HCT116 (cell line): ENCODE measurements around the gene RHOXF2. TPM values are rescaled to one million over a fixed set of nuclear protein-coding genes. Genes with fewer than 3 reads are reported as not detected.

ENCODE experiments used
- ATAC-seq: fragments of 200-7000 bp; cut with Tn5 transposase; 2 replicates; pipeline ENCODE4 v1.9.1; 2020; ENCODE audit warnings: mild to moderate bottlenecking, moderate library complexity
- BruUV-seq: library from RNA; stranded (reverse); fragments of 400-500 nt; replicated peaks from 2 replicates; lab custom pipeline; 2021; lab: Mats Ljungman, UMichigan
- CTCF ChIA-PET: fragments of 300-600 bp; sonication (Branson Sonifier 250); formaldehyde crosslinking; loops from one replicate; lab custom pipeline; 2021; ENCODE audit warnings: antibody characterized with exemption; lab: Charles Lee
- POLR2A ChIA-PET: fragments of 300-600, 350-600 bp; sonication (Branson Sonifier 250); formaldehyde crosslinking; loops from one replicate; lab custom pipeline; 2021; ENCODE audit warnings: antibody characterized with exemption; lab: Charles Lee
- RAD21 ChIA-PET, 2 experiments: fragments of 300-600 bp; sonication (Branson Sonifier 250); formaldehyde crosslinking; loops; one replicate each; lab custom pipeline; 2023; ENCODE audit warnings: low total read pairs in 2 of 2; ENCODE audit not compliant: uncharacterized antibody in 2 of 2, unreplicated experiment in 2 of 2, low non-redundant PET in 1 of 2; lab: Charles Lee
- DNase-seq: peaks from one replicate; pipeline ENCODE4 v3.0.0-alpha.2; 2010; ENCODE audit warnings: low read depth, low spot score
- H2AFZ ChIP-seq: fragments of 200-600 bp; shearing (Covaris generic), sonication (generic); 2 replicates; pipeline ENCODE4 v1.6.1; 2017; ENCODE audit warnings: low read depth, mixed run types, mixed read lengths, antibody characterized with exemption, low read length; ENCODE audit not compliant: poor library complexity, severe bottlenecking
- H3K27ac ChIP-seq: 2 replicates; pipeline ENCODE4 v1.5.1; 2012; ENCODE audit warnings: low read depth, low read length
- H3K27me3 ChIP-seq: fragments of 200-600 bp; sonication (generic); 2 replicates; pipeline ENCODE4 v1.6.1; 2016; ENCODE audit warnings: mixed run types, low read length, mixed read lengths; ENCODE audit not compliant: insufficient read depth
- H3K36me3 ChIP-seq, 2 experiments: fragments of 200-500 bp in 1 of 2; fragments of 200-600 bp in 1 of 2; sonication (Bioruptor generic) in 1 of 2; sonication (generic) in 1 of 2; 2 replicates each; pipeline versions ENCODE4 v1.5.1 to v1.6.1; 2014 to 2016; ENCODE audit warnings: low read length in 2 of 2, inconsistent platforms in 1 of 2, mixed read lengths in 1 of 2, mixed run types in 1 of 2; ENCODE audit not compliant: insufficient read depth in 2 of 2, control insufficient read depth in 1 of 2
- H3K4me1 ChIP-seq, 2 experiments: fragments of 200-600 bp in 1 of 2; sonication (generic) in 1 of 2; 2 replicates each; pipeline versions ENCODE4 v1.5.1 to v1.6.1; 2012 to 2017; ENCODE audit warnings: low read length in 2 of 2, inconsistent platforms in 1 of 2, mild to moderate bottlenecking in 1 of 2, mixed read lengths in 1 of 2, mixed run types in 1 of 2, moderate library complexity in 1 of 2; ENCODE audit not compliant: insufficient read depth in 2 of 2, control insufficient read depth in 1 of 2
- H3K4me2 ChIP-seq: fragments of 200-600 bp; sonication (generic); 2 replicates; pipeline ENCODE4 v1.6.1; 2017; ENCODE audit warnings: mixed run types, low read length, mixed read lengths
- H3K4me3 ChIP-seq, 2 experiments: fragments of 200-600 bp in 1 of 2; sonication (generic) in 1 of 2; replicated peaks in 1 of 2; 2 replicates each; pipeline ENCODE4 v1.5.1; 2011 to 2016; ENCODE audit warnings: low read length in 2 of 2, control low read depth in 1 of 2, low read depth in 1 of 2, mild to moderate bottlenecking in 1 of 2, mixed read lengths in 1 of 2, mixed run types in 1 of 2
- H3K79me2 ChIP-seq: fragments of 200-600 bp; sonication (generic); 2 replicates; pipeline ENCODE4 v1.6.1; 2017; ENCODE audit warnings: mild to moderate bottlenecking, mixed run types, low read length, moderate library complexity, mixed read lengths; ENCODE audit not compliant: insufficient read depth
- H3K9ac ChIP-seq: fragments of 200-600 bp; sonication (generic); 2 replicates; pipeline ENCODE4 v1.6.1; 2016; ENCODE audit warnings: low read length, mixed read lengths
- H3K9me2 ChIP-seq: fragments of 200-600 bp; sonication (generic), shearing (Covaris generic); 2 replicates; pipeline ENCODE4 v1.6.1; 2017; ENCODE audit warnings: mixed run types, mild to moderate bottlenecking, moderate library complexity; ENCODE audit not compliant: insufficient read depth
- H3K9me3 ChIP-seq, 2 experiments: fragments of 200-500 bp in 1 of 2; fragments of 200-600 bp in 1 of 2; sonication (Bioruptor generic) in 1 of 2; sonication (generic) in 1 of 2; 2 replicates each; pipeline ENCODE4 v1.6.1; 2014 to 2017; ENCODE audit warnings: low read length in 2 of 2, mixed read lengths in 2 of 2, inconsistent platforms in 1 of 2, low read depth in 1 of 2, mild to moderate bottlenecking in 1 of 2, mixed run types in 1 of 2, moderate library complexity in 1 of 2; ENCODE audit not compliant: control insufficient read depth in 1 of 2, insufficient read depth in 1 of 2
- H4K20me1 ChIP-seq: fragments of 200-600 bp; sonication (generic), shearing (Covaris generic); 2 replicates; pipeline ENCODE4 v1.6.1; 2017; ENCODE audit warnings: mixed run types, mild to moderate bottlenecking, moderate library complexity; ENCODE audit not compliant: insufficient read depth
- CBX3 ChIP-seq: IDR thresholded peaks from 2 replicates; pipeline ENCODE4 v1.6.1; 2012; ENCODE audit warnings: low read depth
- FOSL1 ChIP-seq: IDR thresholded peaks from 2 replicates; pipeline ENCODE4 v1.6.1; 2012; ENCODE audit warnings: low read depth
- SRF ChIP-seq: IDR thresholded peaks from 2 replicates; pipeline ENCODE4 v1.6.1; 2012; ENCODE audit warnings: low read depth
- intact Hi-C: fragments of 100-400 bp; cut with micrococcal nuclease; formaldehyde crosslinking; loops from 2 replicates; pipeline ENCODE4 v1.10.0; 2022
- total RNA-seq: library from RNA; stranded (reverse); gene quantifications from one replicate; pipeline ENCODE4 v1.2.1, GENCODE V29; 2021; ENCODE audit not compliant: unreplicated experiment
- TF ChIP-seq, protein P1 (sequence below), 3 experiments: fragments of 200-600 bp in 1 of 3; sonication (generic) in 1 of 3; IDR thresholded peaks in 2 of 3; conservative IDR thresholded peaks in 1 of 3; 2 replicates each; pipeline ENCODE4 v1.5.1; 2012 to 2017; ENCODE audit warnings: low read depth in 2 of 3, low read length in 2 of 3, antibody characterized with exemption in 1 of 3, borderline replicate concordance in 1 of 3, control low read depth in 1 of 3, mild to moderate bottlenecking in 1 of 3, mixed read lengths in 1 of 3, mixed run types in 1 of 3, moderate library complexity in 1 of 3; ENCODE audit not compliant: insufficient read depth in 1 of 3
- TF ChIP-seq, protein P2 (sequence below): IDR thresholded peaks from 2 replicates; pipeline ENCODE4 v1.6.1; 2012; ENCODE audit warnings: low read depth
- TF ChIP-seq, protein P3 (sequence below): IDR thresholded peaks from 2 replicates; pipeline ENCODE4 v1.6.1; 2012

The RHOXF2 gene
- total RNA-seq, 1 experiment from 2014 or later, result 0.12 TPM

DNA sequence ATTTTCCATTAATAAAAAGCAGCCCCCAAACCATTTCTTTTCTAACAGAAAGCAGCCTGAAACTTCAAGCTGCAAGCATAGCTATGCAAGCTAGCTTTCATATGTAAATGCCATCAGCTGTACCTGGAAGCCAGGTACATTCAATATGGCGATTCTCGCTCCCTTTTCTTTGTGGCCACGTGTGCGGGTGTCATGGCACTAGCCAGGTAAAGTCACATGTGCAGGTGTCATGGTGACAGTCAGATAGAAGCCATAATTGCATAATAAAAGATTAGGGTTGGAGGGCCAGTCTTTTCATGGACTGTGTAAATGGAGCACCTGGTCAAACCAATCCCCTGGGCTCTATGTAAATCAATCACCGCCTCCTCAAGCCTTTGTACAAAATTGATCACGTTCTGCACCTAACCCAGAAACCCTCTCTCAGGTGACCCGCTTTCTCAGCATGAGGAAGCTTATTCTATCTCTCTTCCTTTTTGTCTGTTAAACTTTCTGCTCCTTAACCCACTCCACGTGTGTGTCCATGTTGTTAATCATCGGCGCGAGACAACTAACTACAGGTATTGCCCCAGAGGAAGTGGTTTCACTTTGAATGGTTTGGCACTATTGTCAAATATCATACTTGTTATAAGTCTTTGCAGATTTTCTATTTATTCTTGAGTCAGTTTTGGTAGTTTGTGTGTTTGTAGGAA lies 18.0 kb upstream of the RHOXF2 start:
- Histone ChIP-seq H3K4me3 (no peak overlapping the region), H3K27me3 (no peaks in the 10 kb centered on the region), H3K79me2 (no peaks in the 10 kb centered on the region), H3K27ac (no peak overlapping the region), H3K36me3 (no peaks in the 10 kb centered on the region), H3K9me3 (no peaks in the 10 kb centered on the region), H3K9ac (no peak overlapping the region), H3K4me1 (peaks cover 4 to 6% of the 10 kb centered on the region in 2 experiments; a peak in 3 of 4 replicates), H2AFZ (no peak overlapping the region), H3K4me2 (no peak overlapping the region), H4K20me1 (no peaks in the 10 kb centered on the region), H3K9me2 (no peaks in the 10 kb centered on the region)
- POLR2A ChIA-PET, result no interaction called here
- DNase-seq (no peak), ATAC-seq (no peak)
- no TSS peak for BruUV-seq
- intact Hi-C loops, result no loop called here
- RAD21 ChIA-PET, result no interaction called here
- TF ChIP-seq, protein P1, sequence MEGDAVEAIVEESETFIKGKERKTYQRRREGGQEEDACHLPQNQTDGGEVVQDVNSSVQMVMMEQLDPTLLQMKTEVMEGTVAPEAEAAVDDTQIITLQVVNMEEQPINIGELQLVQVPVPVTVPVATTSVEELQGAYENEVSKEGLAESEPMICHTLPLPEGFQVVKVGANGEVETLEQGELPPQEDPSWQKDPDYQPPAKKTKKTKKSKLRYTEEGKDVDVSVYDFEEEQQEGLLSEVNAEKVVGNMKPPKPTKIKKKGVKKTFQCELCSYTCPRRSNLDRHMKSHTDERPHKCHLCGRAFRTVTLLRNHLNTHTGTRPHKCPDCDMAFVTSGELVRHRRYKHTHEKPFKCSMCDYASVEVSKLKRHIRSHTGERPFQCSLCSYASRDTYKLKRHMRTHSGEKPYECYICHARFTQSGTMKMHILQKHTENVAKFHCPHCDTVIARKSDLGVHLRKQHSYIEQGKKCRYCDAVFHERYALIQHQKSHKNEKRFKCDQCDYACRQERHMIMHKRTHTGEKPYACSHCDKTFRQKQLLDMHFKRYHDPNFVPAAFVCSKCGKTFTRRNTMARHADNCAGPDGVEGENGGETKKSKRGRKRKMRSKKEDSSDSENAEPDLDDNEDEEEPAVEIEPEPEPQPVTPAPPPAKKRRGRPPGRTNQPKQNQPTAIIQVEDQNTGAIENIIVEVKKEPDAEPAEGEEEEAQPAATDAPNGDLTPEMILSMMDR (IDR thresholded peaks at IDR 0.05 in 2 of 3, conservative IDR thresholded peaks at IDR 0.05 in 1 of 3; ENCODE audit: borderline replicate concordance in 1 of 3, insufficient read depth in 1 of 3, low read depth in 2 of 3, low read length in 2 of 3), result no peak
- TF ChIP-seq FOSL1, result no peak
- TF ChIP-seq, protein P2, sequence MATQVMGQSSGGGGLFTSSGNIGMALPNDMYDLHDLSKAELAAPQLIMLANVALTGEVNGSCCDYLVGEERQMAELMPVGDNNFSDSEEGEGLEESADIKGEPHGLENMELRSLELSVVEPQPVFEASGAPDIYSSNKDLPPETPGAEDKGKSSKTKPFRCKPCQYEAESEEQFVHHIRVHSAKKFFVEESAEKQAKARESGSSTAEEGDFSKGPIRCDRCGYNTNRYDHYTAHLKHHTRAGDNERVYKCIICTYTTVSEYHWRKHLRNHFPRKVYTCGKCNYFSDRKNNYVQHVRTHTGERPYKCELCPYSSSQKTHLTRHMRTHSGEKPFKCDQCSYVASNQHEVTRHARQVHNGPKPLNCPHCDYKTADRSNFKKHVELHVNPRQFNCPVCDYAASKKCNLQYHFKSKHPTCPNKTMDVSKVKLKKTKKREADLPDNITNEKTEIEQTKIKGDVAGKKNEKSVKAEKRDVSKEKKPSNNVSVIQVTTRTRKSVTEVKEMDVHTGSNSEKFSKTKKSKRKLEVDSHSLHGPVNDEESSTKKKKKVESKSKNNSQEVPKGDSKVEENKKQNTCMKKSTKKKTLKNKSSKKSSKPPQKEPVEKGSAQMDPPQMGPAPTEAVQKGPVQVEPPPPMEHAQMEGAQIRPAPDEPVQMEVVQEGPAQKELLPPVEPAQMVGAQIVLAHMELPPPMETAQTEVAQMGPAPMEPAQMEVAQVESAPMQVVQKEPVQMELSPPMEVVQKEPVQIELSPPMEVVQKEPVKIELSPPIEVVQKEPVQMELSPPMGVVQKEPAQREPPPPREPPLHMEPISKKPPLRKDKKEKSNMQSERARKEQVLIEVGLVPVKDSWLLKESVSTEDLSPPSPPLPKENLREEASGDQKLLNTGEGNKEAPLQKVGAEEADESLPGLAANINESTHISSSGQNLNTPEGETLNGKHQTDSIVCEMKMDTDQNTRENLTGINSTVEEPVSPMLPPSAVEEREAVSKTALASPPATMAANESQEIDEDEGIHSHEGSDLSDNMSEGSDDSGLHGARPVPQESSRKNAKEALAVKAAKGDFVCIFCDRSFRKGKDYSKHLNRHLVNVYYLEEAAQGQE, result no peak
- TF ChIP-seq SRF, result no peak
- TF ChIP-seq CBX3, result no peak
- TF ChIP-seq, protein P3, sequence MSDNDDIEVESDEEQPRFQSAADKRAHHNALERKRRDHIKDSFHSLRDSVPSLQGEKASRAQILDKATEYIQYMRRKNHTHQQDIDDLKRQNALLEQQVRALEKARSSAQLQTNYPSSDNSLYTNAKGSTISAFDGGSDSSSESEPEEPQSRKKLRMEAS, result no peak
- CTCF ChIA-PET, result no interaction called here
